ENCODE data around the gene SPTBN5. TPM values are rescaled to one million over a fixed set of nuclear protein-coding genes. Genes with fewer than 3 reads are reported as not detected.

SPTBN5 gene
- total and polyA plus RNA-seq, 3 donors from 2014 or later = 1.4 to 3.1 (median 1.4) TPM

DNA sequence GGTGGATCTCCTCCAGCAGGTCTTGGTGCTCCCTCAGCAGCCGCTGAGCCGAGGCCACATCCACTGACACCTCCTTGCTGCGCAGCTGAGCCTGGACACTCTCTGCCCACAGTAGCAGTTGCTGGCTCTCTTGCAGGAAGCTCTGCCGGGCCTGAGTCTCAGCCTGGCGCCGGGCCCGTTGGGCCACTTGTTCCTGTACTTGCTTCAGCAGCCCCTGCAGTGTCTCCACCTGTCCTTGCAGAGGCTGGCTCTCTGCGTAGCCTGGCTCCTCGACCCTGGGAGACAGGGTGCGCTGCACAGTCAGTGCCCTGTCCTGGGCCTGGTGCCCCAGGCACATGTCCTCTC is 15.5 kb downstream of the SPTBN5 start:
- no peak overlapping the region for H3K27ac ChIP-seq
- H3K9me3 ChIP-seq = no peaks in the 10 kb centered on the region
- peak; percentile 43 for DNase-seq
- WGBS, 2 donors = 50 to 87% methylated on average over 3 to 10 of the region's 10 CpGs
- H3K4me1 ChIP-seq = peaks cover 14% of the 10 kb centered on the region
- intact Hi-C loops (cut with DNase I; ENCODE audit: low total_unique reads) = no loop called here
- TF ChIP-seq POLR2A (IDR thresholded peaks at IDR 0.05) = no peak
- TF ChIP-seq, protein P1, sequence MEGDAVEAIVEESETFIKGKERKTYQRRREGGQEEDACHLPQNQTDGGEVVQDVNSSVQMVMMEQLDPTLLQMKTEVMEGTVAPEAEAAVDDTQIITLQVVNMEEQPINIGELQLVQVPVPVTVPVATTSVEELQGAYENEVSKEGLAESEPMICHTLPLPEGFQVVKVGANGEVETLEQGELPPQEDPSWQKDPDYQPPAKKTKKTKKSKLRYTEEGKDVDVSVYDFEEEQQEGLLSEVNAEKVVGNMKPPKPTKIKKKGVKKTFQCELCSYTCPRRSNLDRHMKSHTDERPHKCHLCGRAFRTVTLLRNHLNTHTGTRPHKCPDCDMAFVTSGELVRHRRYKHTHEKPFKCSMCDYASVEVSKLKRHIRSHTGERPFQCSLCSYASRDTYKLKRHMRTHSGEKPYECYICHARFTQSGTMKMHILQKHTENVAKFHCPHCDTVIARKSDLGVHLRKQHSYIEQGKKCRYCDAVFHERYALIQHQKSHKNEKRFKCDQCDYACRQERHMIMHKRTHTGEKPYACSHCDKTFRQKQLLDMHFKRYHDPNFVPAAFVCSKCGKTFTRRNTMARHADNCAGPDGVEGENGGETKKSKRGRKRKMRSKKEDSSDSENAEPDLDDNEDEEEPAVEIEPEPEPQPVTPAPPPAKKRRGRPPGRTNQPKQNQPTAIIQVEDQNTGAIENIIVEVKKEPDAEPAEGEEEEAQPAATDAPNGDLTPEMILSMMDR (IDR thresholded peaks at IDR 0.05) = no peak
- H3K4me3 ChIP-seq = no peak overlapping the region
- no peaks in the 10 kb centered on the region for H3K36me3 ChIP-seq (ENCODE audit: low read depth, missing control alignments)
- no peaks in the 10 kb centered on the region for H3K27me3 ChIP-seq

DNA sequence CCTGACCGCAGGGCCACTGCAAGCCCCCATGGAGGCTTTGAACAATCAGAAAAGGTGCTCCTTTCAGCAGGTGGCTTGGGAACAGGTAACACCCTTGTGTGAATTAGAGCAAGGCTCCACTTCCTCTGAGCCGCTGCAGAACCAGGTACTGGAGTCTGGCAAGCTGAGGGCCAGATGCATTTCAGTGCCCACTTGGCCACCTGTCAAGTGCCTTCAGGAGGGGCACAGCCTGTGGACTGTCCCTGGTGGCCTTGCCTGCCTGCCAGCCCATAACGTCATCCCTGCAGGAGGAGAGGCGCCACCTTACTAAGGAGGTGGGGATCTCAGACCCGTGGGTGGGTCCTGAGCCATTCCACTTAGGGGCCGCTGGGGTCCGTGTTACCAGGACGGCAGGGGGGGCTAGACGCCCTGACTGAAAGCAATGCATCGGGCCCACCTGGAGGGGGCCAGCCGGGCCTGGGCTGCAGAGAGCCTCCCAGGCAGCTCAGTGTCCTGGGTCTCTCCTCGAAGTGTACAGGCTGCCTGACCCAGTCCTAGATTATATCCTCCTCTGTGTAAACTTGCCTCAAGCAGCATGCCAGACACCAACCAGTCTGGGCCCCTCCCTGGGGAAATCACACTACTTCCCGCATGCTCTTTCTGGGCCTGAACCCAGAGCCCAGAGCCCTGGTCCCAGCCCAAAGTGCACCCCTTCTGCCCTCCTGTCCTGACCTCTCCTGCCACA is 16.1 kb downstream of the SPTBN5 start:
- intact Hi-C loops (cut with DNase I; ENCODE audit: low total_unique reads) = no loop called here
- H3K27ac ChIP-seq = no peak overlapping the region
- peaks cover 9% of the 10 kb centered on the region for H3K4me1 ChIP-seq
- H3K36me3 ChIP-seq (ENCODE audit: low read depth, missing control alignments) = no peaks in the 10 kb centered on the region
- WGBS, 2 donors = 62 to 80% methylated on average over 12 to 13 of the region's 13 CpGs
- H3K4me3 ChIP-seq = no peak overlapping the region
- DNase-seq = no peak
- no peaks in the 10 kb centered on the region for H3K27me3 ChIP-seq
- no peaks in the 10 kb centered on the region for H3K9me3 ChIP-seq
- TF ChIP-seq, protein P1 (IDR thresholded peaks at IDR 0.05) = no peak
- TF ChIP-seq POLR2A (IDR thresholded peaks at IDR 0.05) = no peak

DNA sequence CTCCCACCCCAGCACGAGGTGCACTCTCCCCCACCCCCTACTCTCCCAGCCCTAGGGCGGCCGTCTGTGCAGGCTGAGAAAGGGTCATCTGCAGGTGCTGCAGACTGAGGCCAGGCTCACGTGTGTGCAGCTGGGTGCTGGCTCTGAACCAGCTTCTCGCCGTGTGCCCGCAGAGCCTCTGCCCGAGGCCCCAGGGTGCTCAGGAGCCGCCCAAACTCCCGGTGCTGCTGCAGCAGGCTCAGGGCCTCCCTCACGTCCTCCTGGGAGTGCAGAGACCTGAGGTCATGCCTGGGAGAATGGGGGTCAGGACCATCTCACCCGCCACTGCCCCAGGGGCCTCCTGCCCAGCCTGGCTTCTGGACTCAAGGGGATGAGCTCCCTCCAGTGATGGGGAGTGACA is 17.2 kb downstream of the SPTBN5 start:
- intact Hi-C loops (cut with DNase I; ENCODE audit: low total_unique reads) = no loop called here
- Histone ChIP-seq H3K4me3 (no peak overlapping the region), H3K27ac (no peak overlapping the region), H3K27me3 (no peaks in the 10 kb centered on the region), H3K36me3 (ENCODE audit: low read depth, missing control alignments) (no peaks in the 10 kb centered on the region), H3K9me3 (no peaks in the 10 kb centered on the region), H3K4me1 (no peaks in the 10 kb centered on the region)
- WGBS, 2 donors = 60 to 65% methylated on average over 1 to 12 of the region's 12 CpGs
- TF ChIP-seq, protein P1 (IDR thresholded peaks at IDR 0.05) = no peak
- no peak for TF ChIP-seq POLR2A (IDR thresholded peaks at IDR 0.05)
- no peak for DNase-seq

DNA sequence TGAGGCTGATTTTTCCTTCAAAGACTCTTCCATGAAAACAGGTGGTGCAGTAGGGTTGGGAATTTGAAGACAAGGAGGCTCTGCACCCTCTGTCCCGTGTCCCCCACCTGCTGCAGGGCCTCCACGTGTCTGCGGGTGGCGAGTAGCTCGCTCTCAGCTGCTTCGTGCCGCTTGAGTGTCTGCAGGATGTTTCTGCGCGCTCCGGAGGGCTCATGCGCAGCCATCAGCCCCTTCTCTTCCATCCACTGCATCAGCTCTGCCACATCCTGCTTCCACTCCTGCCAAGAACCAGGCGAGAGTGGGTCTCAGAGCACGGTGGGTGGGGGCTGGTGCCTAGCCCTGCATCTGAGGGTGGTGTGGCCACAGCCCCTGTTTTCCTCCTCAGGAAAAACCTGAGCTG is 17.8 kb downstream of the SPTBN5 start:
- DNase-seq = no peak
- intact Hi-C loops (cut with DNase I; ENCODE audit: low total_unique reads) = no loop called here
- H3K27ac ChIP-seq = no peak overlapping the region
- no peaks in the 10 kb centered on the region for H3K4me1 ChIP-seq
- 85 to 86% methylated on average over 4 to 13 of the region's 13 CpGs for WGBS, 2 donors
- no peaks in the 10 kb centered on the region for H3K9me3 ChIP-seq
- no peaks in the 10 kb centered on the region for H3K27me3 ChIP-seq
- no peak overlapping the region for H3K4me3 ChIP-seq
- no peaks in the 10 kb centered on the region for H3K36me3 ChIP-seq (ENCODE audit: low read depth, missing control alignments)
- no peak for TF ChIP-seq POLR2A (IDR thresholded peaks at IDR 0.05)
- TF ChIP-seq, protein P1 (IDR thresholded peaks at IDR 0.05) = no peak

DNA sequence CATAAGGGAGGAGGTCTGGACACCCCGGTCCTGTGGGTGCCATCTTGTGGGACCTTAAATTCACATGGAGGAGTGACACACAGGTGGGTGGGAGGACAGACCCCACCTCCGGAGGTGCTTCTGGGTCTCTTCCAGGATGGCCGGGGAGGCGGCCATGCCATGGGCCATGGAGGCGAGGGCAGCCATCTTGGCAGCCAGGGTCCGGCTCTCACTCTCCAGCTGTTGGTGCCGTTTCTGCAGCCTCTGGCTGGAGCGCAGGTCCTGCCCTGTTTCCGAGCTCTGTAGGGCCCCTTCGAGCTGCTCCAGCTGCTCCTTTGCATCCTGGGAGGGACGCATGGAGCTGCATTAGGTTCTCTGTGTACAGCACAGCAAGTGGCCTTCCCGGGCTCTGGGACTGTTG is 19.1 kb downstream of the SPTBN5 start:
- Histone ChIP-seq H3K4me3 (no peak overlapping the region), H3K27ac (no peak overlapping the region), H3K36me3 (ENCODE audit: low read depth, missing control alignments) (no peaks in the 10 kb centered on the region), H3K27me3 (no peaks in the 10 kb centered on the region), H3K4me1 (no peaks in the 10 kb centered on the region), H3K9me3 (no peaks in the 10 kb centered on the region)
- intact Hi-C loops (cut with DNase I; ENCODE audit: low total_unique reads) = no loop called here
- no peak for TF ChIP-seq POLR2A (IDR thresholded peaks at IDR 0.05)
- TF ChIP-seq, protein P1 (IDR thresholded peaks at IDR 0.05) = no peak
- WGBS, 2 donors = 92 to 100% methylated on average over 8 to 12 of the region's 12 CpGs
- DNase-seq = no peak

Data from testis (tissue), 3 donors.